ENCODE results near the gene SOX18.

DNA sequence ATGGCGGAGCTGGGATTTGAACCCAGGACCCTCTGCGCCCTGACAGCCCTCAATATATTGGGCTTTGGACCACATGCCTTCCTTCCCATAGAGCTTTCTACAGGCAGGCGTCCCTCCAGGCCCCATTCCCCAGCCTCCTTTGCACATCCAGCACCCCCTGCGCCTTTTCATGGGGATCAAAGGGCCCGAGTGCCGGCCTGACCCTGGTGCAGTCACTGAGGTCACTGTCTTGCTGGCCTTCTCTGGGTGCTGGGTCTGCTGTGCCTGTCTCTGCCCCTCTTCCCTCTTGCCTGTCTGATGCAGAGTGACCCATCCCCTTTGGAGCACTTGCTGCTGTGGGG is 32.2 kb upstream of the SOX18 start:
- TF ChIP-seq POLR2A (IDR thresholded peaks at IDR 0.05) (no peak), POLR2AphosphoS5 (IDR thresholded peaks at IDR 0.05) (no peak)
- TF ChIP-seq, protein P1, sequence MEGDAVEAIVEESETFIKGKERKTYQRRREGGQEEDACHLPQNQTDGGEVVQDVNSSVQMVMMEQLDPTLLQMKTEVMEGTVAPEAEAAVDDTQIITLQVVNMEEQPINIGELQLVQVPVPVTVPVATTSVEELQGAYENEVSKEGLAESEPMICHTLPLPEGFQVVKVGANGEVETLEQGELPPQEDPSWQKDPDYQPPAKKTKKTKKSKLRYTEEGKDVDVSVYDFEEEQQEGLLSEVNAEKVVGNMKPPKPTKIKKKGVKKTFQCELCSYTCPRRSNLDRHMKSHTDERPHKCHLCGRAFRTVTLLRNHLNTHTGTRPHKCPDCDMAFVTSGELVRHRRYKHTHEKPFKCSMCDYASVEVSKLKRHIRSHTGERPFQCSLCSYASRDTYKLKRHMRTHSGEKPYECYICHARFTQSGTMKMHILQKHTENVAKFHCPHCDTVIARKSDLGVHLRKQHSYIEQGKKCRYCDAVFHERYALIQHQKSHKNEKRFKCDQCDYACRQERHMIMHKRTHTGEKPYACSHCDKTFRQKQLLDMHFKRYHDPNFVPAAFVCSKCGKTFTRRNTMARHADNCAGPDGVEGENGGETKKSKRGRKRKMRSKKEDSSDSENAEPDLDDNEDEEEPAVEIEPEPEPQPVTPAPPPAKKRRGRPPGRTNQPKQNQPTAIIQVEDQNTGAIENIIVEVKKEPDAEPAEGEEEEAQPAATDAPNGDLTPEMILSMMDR (IDR thresholded peaks at IDR 0.05): no peak

Data from upper lobe of left lung (tissue), 4 donors.